ENCODE results near the gene ARL8B. TPM values are rescaled to one million over a fixed set of nuclear protein-coding genes. Genes with fewer than 3 reads are reported as not detected.

The ARL8B gene
- total RNA-seq, 4 donors from 2014 or later: 60.3 to 74.4 (median 66.0) TPM

- H3K4me3 ChIP-seq: no peak overlapping the region
- no peaks in the 10 kb centered on the region for H3K27me3 ChIP-seq
- DNase-seq (ENCODE audit: low spot score in 2 of 2): no peak
- H3K36me3 ChIP-seq: peaks cover 88% of the 10 kb centered on the region
- TF ChIP-seq CTCF (IDR thresholded peaks at IDR 0.05) (no peak), EP300 (IDR thresholded peaks at IDR 0.05) (no peak), POLR2A (IDR thresholded peaks at IDR 0.05) (no peak), POLR2AphosphoS5 (IDR thresholded peaks at IDR 0.05) (no peak)
- no peaks in the 10 kb centered on the region for H3K9me3 ChIP-seq
- peaks cover 4% of the 10 kb centered on the region for H3K4me1 ChIP-seq
- 83% methylated on average over 9 of the region's 9 CpGs for WGBS
- H3K27ac ChIP-seq: no peak overlapping the region
These were observed 92.3 kb downstream of the ARL8B start for GRCh38 chr3:5214352-5214751.

DNA sequence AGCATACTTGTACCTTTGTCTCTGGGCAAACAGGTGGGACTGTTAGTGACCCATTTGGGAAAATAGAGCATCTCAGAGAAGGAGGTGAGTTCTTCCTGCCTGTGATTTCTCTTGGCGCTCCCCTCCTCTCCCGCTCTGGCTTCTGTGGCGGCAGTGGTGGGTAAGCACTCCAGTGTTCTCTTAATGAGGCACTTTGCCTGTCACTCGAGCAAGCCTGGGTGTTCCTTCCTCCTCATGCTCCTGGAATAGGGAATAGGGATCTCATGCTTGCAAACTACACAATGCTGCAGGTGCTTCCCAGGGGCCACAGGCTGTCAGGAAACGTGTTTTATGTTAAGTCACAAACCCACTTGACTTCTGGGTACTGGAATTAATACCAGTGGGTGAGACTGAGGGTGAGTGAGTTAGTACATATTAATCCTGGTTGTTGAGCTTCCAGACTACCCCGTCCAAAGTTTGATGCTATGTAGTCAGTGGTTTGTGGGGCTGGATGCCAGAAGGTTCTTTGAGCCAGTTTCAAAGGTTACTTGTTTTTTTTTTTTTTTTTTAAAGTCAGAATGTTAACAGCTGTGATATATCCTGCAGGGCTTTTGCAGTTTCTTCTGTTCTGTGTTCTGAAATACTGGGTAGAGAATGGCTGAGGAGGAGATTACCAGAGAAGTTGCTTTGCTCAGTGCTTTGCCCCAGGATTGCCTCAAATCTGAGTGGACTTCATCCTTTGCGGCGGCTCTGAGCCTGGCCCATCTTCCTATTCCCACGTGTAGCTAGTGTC, 95.9 kb downstream of the ARL8B start:
- Histone ChIP-seq H3K27ac (no peak overlapping the region), H3K36me3 (peaks cover 57% of the 10 kb centered on the region)
- DNase-seq (ENCODE audit: low spot score in 2 of 2): no peak

GRCh38 chr3:5218815-5219214, 96.7 kb downstream of the ARL8B start:
- WGBS: 58% methylated on average over 5 of the region's 5 CpGs
- Histone ChIP-seq H3K27ac (no peak overlapping the region), H3K36me3 (peaks cover 49% of the 10 kb centered on the region), H3K27me3 (no peaks in the 10 kb centered on the region), H3K4me1 (no peaks in the 10 kb centered on the region), H3K9me3 (no peaks in the 10 kb centered on the region), H3K4me3 (no peak overlapping the region)
- TF ChIP-seq EP300 (IDR thresholded peaks at IDR 0.05): no peak
- no peak for TF ChIP-seq CTCF (IDR thresholded peaks at IDR 0.05)
- TF ChIP-seq POLR2AphosphoS5 (IDR thresholded peaks at IDR 0.05): no peak
- TF ChIP-seq POLR2A (IDR thresholded peaks at IDR 0.05): no peak
- no peak for DNase-seq (ENCODE audit: low spot score in 2 of 2)

More for the DNA sequence above, 95.9 kb downstream of the ARL8B start:
- no peaks in the 10 kb centered on the region for H3K9me3 ChIP-seq
- H3K4me3 ChIP-seq: no peak overlapping the region
- WGBS: 62% methylated on average over 9 of the region's 9 CpGs
- no peaks in the 10 kb centered on the region for H3K27me3 ChIP-seq
- no peak for TF ChIP-seq POLR2AphosphoS5 (IDR thresholded peaks at IDR 0.05)
- no peak for TF ChIP-seq CTCF (IDR thresholded peaks at IDR 0.05)
- no peak for TF ChIP-seq EP300 (IDR thresholded peaks at IDR 0.05)
- TF ChIP-seq POLR2A (IDR thresholded peaks at IDR 0.05): no peak
- no peaks in the 10 kb centered on the region for H3K4me1 ChIP-seq

- 87% methylated on average over 4 of the region's 4 CpGs for WGBS
- Histone ChIP-seq H3K4me3 (no peak overlapping the region), H3K4me1 (no peaks in the 10 kb centered on the region), H3K27ac (no peak overlapping the region), H3K9me3 (no peaks in the 10 kb centered on the region), H3K27me3 (no peaks in the 10 kb centered on the region), H3K36me3 (peaks cover 45% of the 10 kb centered on the region)
- TF ChIP-seq CTCF (IDR thresholded peaks at IDR 0.05) (no peak), POLR2A (IDR thresholded peaks at IDR 0.05) (no peak), EP300 (IDR thresholded peaks at IDR 0.05) (no peak), POLR2AphosphoS5 (IDR thresholded peaks at IDR 0.05) (no peak)
- DNase-seq (ENCODE audit: low spot score in 2 of 2): no peak
These were observed 97.1 kb downstream of the ARL8B start for GRCh38 chr3:5219216-5219615.

DNA sequence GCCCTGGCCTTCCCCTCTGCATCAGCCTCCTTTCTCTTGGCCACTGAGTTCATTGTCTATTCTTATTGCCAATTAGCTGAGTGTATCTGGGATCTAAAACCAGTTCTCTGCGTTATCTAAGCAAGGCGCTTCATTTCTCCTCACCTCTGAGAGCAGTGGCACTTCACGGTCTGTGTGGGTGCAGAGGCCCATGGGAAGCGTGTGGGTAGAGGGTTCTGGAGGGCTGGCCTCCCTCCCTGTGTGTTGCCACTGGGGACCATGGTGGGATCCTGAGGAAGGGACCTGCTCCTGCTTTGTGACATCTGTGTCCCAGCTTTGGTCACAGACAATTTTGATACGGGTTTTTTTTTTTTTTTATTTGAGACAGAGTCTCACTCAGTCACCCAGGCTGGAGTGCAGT, 98.1 kb downstream of the ARL8B start:
- H3K27me3 ChIP-seq: no peaks in the 10 kb centered on the region
- H3K4me1 ChIP-seq: no peaks in the 10 kb centered on the region
- H3K27ac ChIP-seq: no peak overlapping the region
- DNase-seq (ENCODE audit: low spot score in 2 of 2): no peak
- H3K4me3 ChIP-seq: no peak overlapping the region
- no peak for TF ChIP-seq POLR2AphosphoS5 (IDR thresholded peaks at IDR 0.05)
- peaks cover 35% of the 10 kb centered on the region for H3K36me3 ChIP-seq
- H3K9me3 ChIP-seq: no peaks in the 10 kb centered on the region
- WGBS: 54% methylated on average over 5 of the region's 5 CpGs
